ENCODE results near the gene SORCS2.

GRCh38 chr4:7747566-7747965, 555.2 kb downstream of the SORCS2 start:
- TF ChIP-seq RAD21 (IDR thresholded peaks at IDR 0.05; ENCODE audit: low read depth) (no peak), USF1 (IDR thresholded peaks at IDR 0.05) (no peak), REST (IDR thresholded peaks at IDR 0.05; ENCODE audit: low read depth) (no peak), EGR1 (IDR thresholded peaks at IDR 0.05) (no peak), MAX (IDR thresholded peaks at IDR 0.05) (no peak), NFIC (IDR thresholded peaks at IDR 0.05) (no peak), CREB1 (IDR thresholded peaks at IDR 0.05; ENCODE audit: low read depth) (no peak), EP300 (IDR thresholded peaks at IDR 0.05; ENCODE audit: borderline replicate concordance) (no peak), FOXM1 (IDR thresholded peaks at IDR 0.05; ENCODE audit: borderline replicate concordance, low read depth) (no peak), YY1 (IDR thresholded peaks at IDR 0.05; ENCODE audit: low read depth) (no peak), CEBPB (IDR thresholded peaks at IDR 0.05) (no peak)

Data from Ishikawa (cell line).